GM12801 (cell line): ENCODE measurements around the gene CPVL.

Source experiments
- CTCF ChIP-seq: IDR thresholded peaks from one replicate; pipeline ENCODE4 v1.5.1; 2011; ENCODE audit warnings: control low read depth; ENCODE audit not compliant: insufficient read length; ENCODE audit errors: extremely low read depth

CPVL gene

GRCh38 chr7:29084832-29085231, 61.5 kb downstream of the CPVL start:
- TF ChIP-seq CTCF, result no peak

- no peak for TF ChIP-seq CTCF
Observed at GRCh38 chr7:29080803-29081202, 65.5 kb downstream of the CPVL start.

GRCh38 chr7:29078311-29079260, 67.8 kb downstream of the CPVL start:
- no peak for TF ChIP-seq CTCF

- TF ChIP-seq CTCF, result no peak
Observed at GRCh38 chr7:29077854-29078253, 68.5 kb downstream of the CPVL start.

- no peak for TF ChIP-seq CTCF
Observed at GRCh38 chr7:29077176-29077575, 69.2 kb downstream of the CPVL start.

DNA sequence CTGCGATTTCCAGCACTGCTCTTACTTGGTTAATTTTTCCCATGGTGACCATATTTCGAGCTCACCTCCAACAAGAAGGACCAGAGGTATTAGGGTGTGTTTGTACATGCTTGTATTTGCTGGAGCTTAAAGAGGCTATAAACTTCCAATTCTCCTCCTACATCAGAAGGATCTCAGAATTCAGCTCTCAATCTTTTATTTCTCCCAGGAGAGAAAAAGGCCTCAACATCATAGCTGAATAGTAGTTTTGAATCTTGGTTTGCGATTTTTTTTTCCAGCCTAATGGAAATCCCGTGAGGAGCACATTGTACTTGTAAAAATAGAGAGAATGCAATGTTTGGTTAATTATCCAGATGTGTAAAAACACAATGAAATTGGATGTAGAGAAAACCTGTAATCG, 69.7 kb downstream of the CPVL start:
- no peak for TF ChIP-seq CTCF

DNA sequence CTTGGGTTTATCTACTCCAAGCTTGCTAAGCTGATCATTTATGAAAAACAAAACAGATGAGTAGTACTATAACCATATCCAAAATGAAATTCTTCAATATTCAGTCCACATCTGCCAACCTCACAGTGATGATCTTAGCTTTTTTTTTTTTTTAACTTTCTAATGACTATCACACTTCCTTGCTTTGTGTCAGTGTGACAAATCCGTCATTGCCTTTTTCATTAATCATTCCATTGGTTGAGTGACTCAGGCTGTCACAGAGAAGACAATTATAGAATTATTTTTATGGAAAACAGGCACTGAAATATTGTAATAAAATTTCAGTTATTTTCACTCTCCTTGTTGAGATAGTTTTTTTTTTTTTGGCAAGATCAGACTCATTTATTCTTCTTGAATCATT, 70.7 kb downstream of the CPVL start:
- no peak for TF ChIP-seq CTCF
